ENCODE data around the gene ROBO1. TPM values are rescaled to one million over a fixed set of nuclear protein-coding genes. Genes with fewer than 3 reads are reported as not detected.

ROBO1 gene
- total RNA-seq, 1 experiment from 2014 or later = 35.5 TPM

- POLR2A ChIA-PET (ENCODE audit: unreplicated experiment) = no interaction called here
- Histone ChIP-seq H3K4me3 (ENCODE audit: low read length) (no peak overlapping the region), H3K4me1 (ENCODE audit: insufficient read depth, low read length) (no peaks in the 10 kb centered on the region), H3K9me3 (ENCODE audit: low read length) (no peaks in the 10 kb centered on the region), H3K9ac (ENCODE audit: low read length) (no peak overlapping the region), H3K9me2 (replicated peaks; ENCODE audit: low read length) (no peaks in the 10 kb centered on the region), H3K79me2 (ENCODE audit: low read length) (no peaks in the 10 kb centered on the region), H3K36me3 (ENCODE audit: low read depth, low read length) (no peaks in the 10 kb centered on the region), H3K27me3 (ENCODE audit: low read length) (no peaks in the 10 kb centered on the region), H3F3A (ENCODE audit: low read length, unreplicated experiment) (no peaks in the 10 kb centered on the region), H4K20me1 (ENCODE audit: low read length) (no peaks in the 10 kb centered on the region), H2AFZ (ENCODE audit: low read length) (no peak overlapping the region), H3K27ac (ENCODE audit: low read length) (no peak overlapping the region), H3K4me2 (ENCODE audit: low read length) (no peak overlapping the region)
- no peak for TF ChIP-seq EZH2 (IDR thresholded peaks at IDR 0.05; ENCODE audit: low read length, unreplicated experiment)
- TF ChIP-seq CTCF (conservative IDR thresholded peaks at IDR 0.05; ENCODE audit: low read depth, low read length) = no peak
- TF ChIP-seq EZH2phosphoT487 (IDR thresholded peaks at IDR 0.05; ENCODE audit: borderline replicate concordance, low read length) = no peak
- ATAC-seq (no peak), DNase-seq (no peak)
- no TSS peak for BruUV-seq (replicated peaks)
- intact Hi-C loops (cut with micrococcal nuclease) = no loop called here
- CTCF ChIA-PET = no interaction called here
Measured at GRCh38 chr3:79586232-79586631, 181.6 kb downstream of the ROBO1 start.

- intact Hi-C loops (cut with micrococcal nuclease) = no loop called here
Measured at GRCh38 chr3:79572930-79573329, 194.9 kb downstream of the ROBO1 start.

More at GRCh38 chr3:79572930-79573329, 194.9 kb downstream of the ROBO1 start:
- no peak overlapping the region for H3K4me2 ChIP-seq (ENCODE audit: low read length)
- no peak overlapping the region for H3K4me3 ChIP-seq (ENCODE audit: low read length)
- no peak overlapping the region for H3K27ac ChIP-seq (ENCODE audit: low read length)
- CTCF ChIA-PET = no interaction called here
- no peak overlapping the region for H2AFZ ChIP-seq (ENCODE audit: low read length)
- H3K36me3 ChIP-seq (ENCODE audit: low read depth, low read length) = no peaks in the 10 kb centered on the region
- H3K79me2 ChIP-seq (ENCODE audit: low read length) = no peaks in the 10 kb centered on the region
- H3F3A ChIP-seq (ENCODE audit: low read length, unreplicated experiment) = no peaks in the 10 kb centered on the region
- H3K9me2 ChIP-seq (replicated peaks; ENCODE audit: low read length) = no peaks in the 10 kb centered on the region
- no peaks in the 10 kb centered on the region for H4K20me1 ChIP-seq (ENCODE audit: low read length)
- no peaks in the 10 kb centered on the region for H3K4me1 ChIP-seq (ENCODE audit: insufficient read depth, low read length)
- no peaks in the 10 kb centered on the region for H3K9me3 ChIP-seq (ENCODE audit: low read length)
- DNase-seq (no peak), ATAC-seq (no peak)
- TF ChIP-seq CTCF (conservative IDR thresholded peaks at IDR 0.05; ENCODE audit: low read depth, low read length) = no peak
- TF ChIP-seq EZH2 (IDR thresholded peaks at IDR 0.05; ENCODE audit: low read length, unreplicated experiment) = no peak
- no peak for TF ChIP-seq EZH2phosphoT487 (IDR thresholded peaks at IDR 0.05; ENCODE audit: borderline replicate concordance, low read length)
- POLR2A ChIA-PET (ENCODE audit: unreplicated experiment) = no interaction called here
- no TSS peak for BruUV-seq (replicated peaks)
- H3K27me3 ChIP-seq (ENCODE audit: low read length) = no peaks in the 10 kb centered on the region
- H3K9ac ChIP-seq (ENCODE audit: low read length) = no peak overlapping the region

Data from PC-3 (cell line).